Heart left ventricle (tissue), 13 donors: ENCODE measurements around the gene SLC9C1.

Experiments
- CTCF ChIP-seq, 12 donors: fragments of 200-600 bp; sonication (generic) in 4 of 12; IDR thresholded peaks; one replicate each; pipeline versions ENCODE4 v1.5.0 to v1.8.0; 2018 to 2022; ENCODE audit warnings: antibody characterized with exemption in 12 of 12, mild to moderate bottlenecking in 5 of 12
- POLR2A ChIP-seq, 2 donors: fragments of 450-650 bp; IDR thresholded peaks; one replicate each; pipeline ENCODE4 v1.6.1; 2017; ENCODE audit warnings: antibody characterized with exemption in 2 of 2, mild to moderate bottlenecking in 2 of 2, moderate library complexity in 2 of 2
- donor health status: ischemic (EF 13 %, LVEDD 7.1; RV severe dilation, severe dysfunction).
- donor health status: DM: no; HTN: yes; CAD: no.
- donor health status: DM: no; HTN: no; CAD: no.
- donor health status: ischemic (EF 25% LVEDD 6.9; RV normal size, moderate dysfunction).
- donor health status: ischemic (EF 25% LVEDD 5.7; RV mildly dilated, moderate dysfunction).
- donor health status: ischemic (EF 35%, LVEDD 5.7; RV mildly dilated, moderate dysfunction).
- donor health status: nonischemic (EF 11% LVEDD 7.7; RV severe dilation, severe dysfunction).
- donor health status: DM: yes; HTN: yes; CAD: no.
- donor health status: PGD.
- donor health status: ischemic (EF 29% LVEDD 5.4; RV normal size, mild dysfunction).
- donor health status: nonischemic (EF 23%, LVEDD 6.1; RV moderate dilation, normal function).

GRCh38 chr3:112247900-112248299 is 46.1 kb downstream of the SLC9C1 start:
- TF ChIP-seq CTCF (IDR thresholded peaks at IDR 0.05) (no peak), POLR2A (IDR thresholded peaks at IDR 0.05) (no peak)
